ENCODE results near the gene HYCC1. TPM values are rescaled to one million over a fixed set of nuclear protein-coding genes. Genes with fewer than 3 reads are reported as not detected.
"Not testable (repeated sequence)": the region's sequence is repeated elsewhere in the genome, so short reads cannot be mapped to it uniquely, and the experiment has no call there.

Gene HYCC1
- total RNA-seq, 2 experiments from 2014 or later, result 24.8 to 27.9 TPM

- Mint-ChIP-seq H3K27ac (no peak overlapping the region), H3K9me3 (no peaks in the 10 kb centered on the region), H3K27me3 (no peaks in the 10 kb centered on the region), H3K4me3 (no peak overlapping the region), H3K4me1 (no peaks in the 10 kb centered on the region), H3K36me3 (peaks cover 15% of the 10 kb centered on the region)
- no peak for DNase-seq
Observed at GRCh38 chr7:22979251-22979650, 34.7 kb downstream of the HYCC1 start.

GRCh38 chr7:22974636-22975035, 39.3 kb downstream of the HYCC1 start:
- H3K4me1 Mint-ChIP-seq, H3K4me3 Mint-ChIP-seq, H3K27ac Mint-ChIP-seq, H3K9me3 Mint-ChIP-seq, H3K27me3 Mint-ChIP-seq, DNase-seq: not testable (repeated sequence)
- peaks cover 18% of the 10 kb centered on the region for H3K36me3 Mint-ChIP-seq

GRCh38 chr7:22972207-22972606, 41.7 kb downstream of the HYCC1 start:
- Mint-ChIP-seq H3K27me3 (no peaks in the 10 kb centered on the region), H3K27ac (no peak overlapping the region), H3K36me3 (peaks cover 24% of the 10 kb centered on the region), H3K4me3 (no peak overlapping the region), H3K4me1 (no peaks in the 10 kb centered on the region), H3K9me3 (no peaks in the 10 kb centered on the region)
- DNase-seq, result no peak

- Mint-ChIP-seq H3K27ac (no peak overlapping the region), H3K9me3 (no peaks in the 10 kb centered on the region), H3K27me3 (no peaks in the 10 kb centered on the region), H3K36me3 (peaks cover 7% of the 10 kb centered on the region), H3K4me1 (no peaks in the 10 kb centered on the region), H3K4me3 (no peak overlapping the region)
- no peak for DNase-seq
Observed at GRCh38 chr7:22969010-22969431, 44.9 kb downstream of the HYCC1 start.

Other genes with a start within 250 kb of the HYCC1 start
- 100 to 1,000 TPM; 249 to 257 TPM for gene TOMM7, start 191.3 kb downstream of the HYCC1 start, total RNA-seq
- 10 to 100 TPM; 16.6 to 19.1 TPM for gene KLHL7, start 91.7 kb upstream of the HYCC1 start, total RNA-seq
- 10 to 100 TPM; 43.2 to 48.2 TPM for gene NUP42, start 167.9 kb upstream of the HYCC1 start, total RNA-seq
- 1 to 10 TPM; 1.8 to 1.9 TPM for gene GPNMB, start 232.6 kb upstream of the HYCC1 start, total RNA-seq

All from activated naive CD8-positive, alpha-beta T cell treated with anti-CD3 and anti-CD28 coated beads for 36 hours (primary cell).